ENCODE measurements around the gene C1QL2.

C1QL2 gene

DNA sequence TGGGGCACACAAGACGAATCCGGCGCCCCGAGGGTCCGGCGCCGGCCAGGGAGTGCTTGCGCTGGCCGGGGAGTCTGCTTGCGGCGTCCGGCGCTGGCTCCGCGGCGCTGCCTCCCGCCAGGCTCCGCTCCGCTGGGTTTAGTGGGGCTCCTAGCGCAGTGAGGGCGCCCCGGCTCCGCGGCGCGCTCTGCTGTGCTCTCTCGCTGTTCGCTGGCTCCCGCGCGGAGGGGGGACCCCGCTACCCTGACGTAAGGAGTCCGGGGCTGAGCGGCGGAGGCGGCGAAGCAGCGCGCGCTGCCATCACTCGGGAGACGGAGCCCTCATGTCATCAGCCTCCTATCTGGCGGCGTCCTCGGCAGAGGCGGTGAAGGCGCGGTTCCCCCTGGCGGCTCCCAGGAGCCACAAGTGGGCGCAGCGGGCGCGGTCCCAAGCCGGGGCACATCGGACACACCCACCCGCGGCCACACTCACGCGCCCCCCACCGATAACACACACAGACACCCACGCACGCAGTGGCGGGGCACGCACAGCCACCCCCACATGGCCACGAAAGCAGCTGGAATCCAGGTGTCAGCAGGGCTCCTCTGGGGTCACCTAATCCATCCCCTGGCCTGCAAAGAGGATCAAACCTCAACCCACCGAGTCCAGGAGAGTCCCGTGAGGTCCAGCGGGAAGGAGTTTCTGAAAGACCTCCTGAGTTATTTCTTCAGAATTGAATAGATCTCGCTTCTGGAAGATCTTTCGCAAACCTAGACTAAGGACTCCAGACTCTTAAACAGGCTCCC lies at the start of gene C1QL2:
TSS of gene C1QL2 (minus strand) at position 189 of the 785 bp plus-strand sequence. CDS start 482 bp downstream, outside the sequence.
- no peak for DNase-seq (ENCODE audit: low read depth)

DNA sequence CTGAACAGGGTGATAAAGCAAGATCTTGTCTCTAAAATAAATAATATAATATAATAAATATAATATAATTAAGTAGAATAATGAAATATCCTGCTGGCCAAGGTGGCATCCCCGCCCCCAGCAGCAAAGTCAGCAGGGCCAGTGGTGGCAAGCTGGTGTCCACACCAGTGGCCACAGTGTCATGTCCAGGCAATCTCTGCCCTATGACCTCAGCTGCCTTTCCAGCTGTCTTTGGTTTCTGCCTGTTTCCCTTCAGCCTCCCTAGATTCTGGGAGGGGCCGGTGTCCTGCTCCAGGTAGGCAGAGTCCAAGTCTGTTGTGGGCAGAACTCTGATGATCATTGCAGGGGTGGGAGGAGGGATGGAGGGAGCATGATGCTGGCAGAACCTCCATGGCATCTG lies 48.9 kb upstream of the C1QL2 start:
- no peak for DNase-seq (ENCODE audit: low read depth)

DNA sequence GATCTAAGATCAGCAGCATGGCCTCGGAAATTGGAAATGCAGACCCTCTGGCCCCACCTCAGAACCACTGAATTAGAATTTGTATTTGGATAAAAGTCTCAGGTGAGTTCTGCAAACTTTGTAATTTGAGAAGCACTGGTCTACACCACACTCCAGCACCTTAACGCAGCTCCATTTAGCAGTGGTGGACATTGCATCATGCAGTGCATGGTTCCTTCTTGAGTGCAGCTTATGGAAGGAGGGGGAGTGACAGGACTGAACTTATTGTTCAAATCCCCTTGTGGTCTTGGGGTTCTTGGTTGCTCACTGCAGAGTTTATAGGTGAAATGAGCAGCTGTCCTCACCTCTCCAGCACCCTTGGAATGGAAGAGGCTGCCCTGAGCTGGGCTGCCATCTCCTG lies 47.6 kb upstream of the C1QL2 start:
- DNase-seq (ENCODE audit: low read depth) = no peak

DNA sequence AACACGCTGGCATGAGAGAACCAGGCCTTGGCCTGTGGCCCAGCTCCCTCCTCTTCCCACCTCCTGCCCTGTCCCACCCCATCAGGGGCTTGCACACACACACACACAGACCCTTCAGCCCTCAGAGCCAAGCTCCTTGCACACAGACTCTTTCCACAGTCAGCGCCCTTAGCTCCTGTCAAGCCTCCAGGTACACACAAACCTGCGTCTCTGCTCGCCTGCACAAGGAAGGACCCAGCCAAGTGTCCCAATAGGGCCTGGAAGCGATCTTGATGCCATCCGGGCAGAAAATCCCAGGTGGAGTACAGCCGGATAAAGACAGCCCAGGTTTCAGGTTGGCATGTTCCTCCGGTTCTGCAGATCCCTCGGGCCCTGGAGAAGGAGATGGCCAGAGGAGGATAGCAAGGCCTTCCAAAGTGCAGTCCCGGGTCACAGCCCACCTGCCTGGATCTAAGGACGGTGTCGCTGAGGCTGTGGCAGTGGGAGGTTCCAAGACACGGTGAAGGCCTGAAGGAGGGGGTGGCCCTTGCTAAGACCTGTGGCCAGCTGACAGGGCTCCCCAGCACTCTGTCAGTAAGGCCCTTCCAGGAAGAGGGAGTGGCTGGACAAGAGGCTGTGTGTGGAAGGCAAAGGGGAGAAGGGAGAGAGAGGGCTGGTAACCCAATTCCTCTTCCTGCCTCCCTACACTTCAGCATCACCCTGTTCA lies 46.6 kb upstream of the C1QL2 start:
- DNase-seq (ENCODE audit: low read depth) = no peak

DNA sequence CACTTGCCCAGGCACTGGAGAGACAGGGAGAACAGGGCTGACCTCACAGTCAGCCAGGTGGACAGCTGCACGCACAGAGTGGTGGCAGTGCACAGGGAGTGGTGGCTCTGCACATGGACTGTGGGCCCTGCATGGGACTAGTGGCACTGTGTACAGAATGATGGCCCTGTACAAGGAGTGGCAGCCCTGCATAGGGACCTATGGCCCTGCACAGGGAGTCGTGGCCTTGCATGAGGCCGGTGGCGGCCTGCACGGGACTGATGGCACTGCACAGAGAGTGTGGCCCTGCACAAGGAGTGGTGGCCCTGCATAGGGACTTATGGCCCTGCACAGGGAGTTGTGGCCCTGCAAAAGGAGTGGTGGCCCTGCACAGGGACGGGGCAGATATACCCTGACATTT lies 46.0 kb upstream of the C1QL2 start:
- DNase-seq (ENCODE audit: low read depth) = no peak

DNA sequence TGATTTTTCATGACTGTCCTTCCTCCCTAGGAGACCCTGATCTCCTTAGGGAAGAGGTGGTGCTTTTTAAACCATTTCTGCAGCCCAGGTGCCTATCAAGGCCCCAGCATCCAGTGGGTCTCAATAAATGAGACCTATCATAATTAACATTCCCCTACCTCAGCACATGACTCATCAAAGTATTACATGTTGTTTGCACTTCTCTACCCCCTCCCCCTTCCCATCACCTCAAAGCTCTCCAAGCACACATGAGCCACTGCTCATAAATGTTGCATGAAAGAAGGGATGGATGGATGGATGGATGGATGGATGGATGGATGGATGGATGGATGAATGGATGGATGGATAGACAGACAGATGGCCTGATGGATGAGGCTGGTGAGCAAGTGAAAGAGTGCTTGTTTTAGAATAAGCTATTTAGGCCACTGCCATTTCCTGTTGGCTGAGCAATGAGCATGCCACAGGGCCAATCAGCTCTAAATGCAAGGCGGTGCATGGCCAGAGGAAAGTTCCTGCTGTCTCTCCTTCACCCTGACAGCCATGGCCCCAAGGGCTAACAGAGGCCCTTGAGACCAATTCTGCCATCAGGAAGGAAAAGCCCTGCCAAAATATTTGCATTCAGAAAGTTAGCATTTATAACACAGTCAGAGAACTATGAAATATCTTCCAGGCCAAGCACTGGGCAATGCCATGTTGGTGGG lies 44.2 kb upstream of the C1QL2 start:
- DNase-seq (ENCODE audit: low read depth) = no peak

DNA sequence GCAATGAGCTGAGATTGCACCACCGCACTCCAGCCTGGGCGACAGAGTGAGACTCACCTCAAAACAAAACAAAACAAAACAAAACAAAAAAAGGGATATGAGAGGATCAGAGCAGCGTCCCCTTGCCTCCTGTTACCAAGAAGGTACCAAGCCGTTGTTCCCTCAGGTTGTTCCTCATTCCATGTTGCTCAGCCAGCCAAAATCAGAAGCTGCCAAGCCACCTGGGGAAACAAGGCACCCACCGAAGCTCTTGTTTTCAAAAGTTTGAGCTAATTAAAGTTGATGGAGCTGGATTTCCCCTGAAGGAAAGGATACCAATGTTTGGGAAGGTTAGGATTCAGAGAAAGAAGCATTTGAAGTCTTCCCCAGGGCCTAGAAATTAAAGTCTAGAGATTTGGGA lies 43.3 kb upstream of the C1QL2 start:
- no peak for DNase-seq (ENCODE audit: low read depth)

DNA sequence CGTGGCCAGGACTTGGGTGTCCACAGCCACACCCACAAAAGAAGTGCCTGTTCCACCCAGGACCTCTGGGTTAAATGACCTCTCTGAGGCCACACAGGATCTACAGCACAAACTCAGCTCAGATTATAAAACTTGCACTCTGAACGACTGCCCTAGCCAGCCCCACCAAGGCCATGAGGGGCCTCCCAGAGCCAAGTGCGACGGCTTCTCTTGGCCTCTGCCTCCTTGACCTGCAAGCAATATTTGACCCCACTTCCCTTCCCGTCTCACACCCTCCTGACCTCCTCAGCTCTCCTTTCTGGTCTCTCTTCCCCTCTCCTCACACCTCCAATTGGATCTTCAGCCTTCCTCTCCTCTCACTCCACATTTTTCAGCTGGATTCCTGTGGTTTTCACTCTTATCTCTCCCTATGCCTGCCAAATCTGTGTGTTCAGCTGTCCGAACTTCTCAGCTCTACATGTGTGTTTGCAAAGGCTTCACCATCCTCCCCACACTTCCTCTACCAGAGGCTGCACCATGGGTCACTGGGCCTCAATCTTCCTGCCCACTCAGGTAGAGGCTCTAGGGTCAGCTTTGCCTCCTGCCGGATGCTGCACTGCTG lies 39.8 kb upstream of the C1QL2 start:
- no peak for DNase-seq (ENCODE audit: low read depth)

DNA sequence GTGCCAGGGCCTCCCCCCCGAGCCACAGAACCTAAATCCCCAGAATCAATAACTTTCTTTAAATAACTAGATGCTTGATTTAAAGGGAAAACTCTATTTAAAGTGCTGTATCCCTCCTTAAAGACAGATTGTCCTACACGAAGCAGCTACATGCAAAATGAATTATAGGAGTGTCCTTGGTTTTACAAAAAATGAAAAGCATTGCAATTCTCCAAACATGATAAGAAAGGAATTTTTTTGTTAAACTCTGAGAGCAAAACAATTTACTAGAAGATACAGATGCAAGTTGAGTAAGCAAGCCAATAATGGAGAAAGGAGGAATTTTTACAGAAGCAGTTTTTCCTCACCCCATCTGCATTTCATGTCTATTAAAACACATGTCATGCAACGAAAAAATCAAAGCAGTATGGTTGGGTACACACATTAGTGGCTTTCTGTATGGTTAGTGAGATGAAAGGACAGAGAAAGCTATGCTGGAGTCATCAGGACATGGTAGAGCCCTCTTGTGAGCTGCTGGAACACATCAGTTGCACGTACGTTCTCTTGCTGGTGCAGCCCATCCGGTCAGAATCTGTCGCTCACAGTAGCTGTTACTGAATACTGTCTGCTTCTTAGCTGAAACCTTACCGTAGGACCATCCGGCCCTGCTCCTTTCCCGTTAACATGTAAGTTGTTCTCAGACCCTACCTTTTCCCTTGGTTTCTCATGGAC lies 39.1 kb upstream of the C1QL2 start:
- DNase-seq (ENCODE audit: low read depth) = no peak

DNA sequence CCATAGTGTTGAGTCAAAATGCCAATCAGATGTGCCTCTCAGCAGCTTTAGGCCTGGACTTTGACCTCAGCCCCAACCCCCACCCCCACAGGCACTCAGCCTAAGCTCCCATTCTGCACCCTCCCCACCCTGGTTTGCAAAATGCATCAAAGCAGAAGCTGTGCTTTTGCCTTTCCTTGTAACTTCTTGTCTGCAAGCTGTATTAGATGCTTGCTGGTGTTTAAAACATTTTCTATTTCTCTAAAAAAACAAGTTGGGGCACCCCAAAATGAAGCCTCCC lies 38.5 kb upstream of the C1QL2 start:
- DNase-seq (ENCODE audit: low read depth) = no peak

DNA sequence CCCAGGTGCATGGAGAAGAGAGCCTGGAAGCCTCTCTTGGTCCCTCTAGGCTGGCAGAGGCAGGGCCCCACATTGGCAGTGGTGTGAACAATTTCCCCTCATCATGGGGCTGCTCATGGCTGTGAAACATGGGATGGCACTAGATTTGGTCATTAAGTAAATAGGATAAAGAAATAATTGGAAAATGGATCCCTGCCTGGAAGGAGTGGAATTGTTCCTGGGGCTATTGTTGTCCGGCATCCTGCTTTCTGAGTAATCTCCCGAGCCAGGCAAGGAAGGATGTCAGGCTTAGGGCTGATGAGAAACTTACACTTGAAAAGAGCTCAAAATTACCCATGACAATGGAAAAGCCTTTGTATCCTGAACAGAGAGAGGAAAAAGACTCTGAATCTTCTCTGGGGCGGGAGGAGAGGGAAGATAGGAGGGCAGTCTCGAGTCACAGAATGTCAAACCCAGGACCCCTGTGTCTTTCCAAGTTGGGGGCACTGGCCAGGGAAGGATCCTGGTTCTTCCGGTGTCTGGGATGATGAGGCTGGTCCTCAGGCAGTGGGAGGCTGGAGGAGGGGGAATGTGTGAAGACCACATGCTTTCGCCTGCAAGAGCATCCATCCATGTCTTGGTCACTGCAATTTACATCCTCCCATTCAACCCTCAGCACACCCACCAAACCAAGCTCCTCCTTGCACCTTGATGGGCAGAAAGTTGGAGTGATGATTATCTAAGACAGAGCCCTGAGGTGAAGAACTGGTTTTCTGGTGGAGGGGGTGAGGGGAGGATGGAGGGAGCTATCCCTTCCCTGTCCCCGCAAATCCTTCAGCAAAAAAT lies 38.0 kb upstream of the C1QL2 start:
- DNase-seq (ENCODE audit: low read depth) = no peak

DNA sequence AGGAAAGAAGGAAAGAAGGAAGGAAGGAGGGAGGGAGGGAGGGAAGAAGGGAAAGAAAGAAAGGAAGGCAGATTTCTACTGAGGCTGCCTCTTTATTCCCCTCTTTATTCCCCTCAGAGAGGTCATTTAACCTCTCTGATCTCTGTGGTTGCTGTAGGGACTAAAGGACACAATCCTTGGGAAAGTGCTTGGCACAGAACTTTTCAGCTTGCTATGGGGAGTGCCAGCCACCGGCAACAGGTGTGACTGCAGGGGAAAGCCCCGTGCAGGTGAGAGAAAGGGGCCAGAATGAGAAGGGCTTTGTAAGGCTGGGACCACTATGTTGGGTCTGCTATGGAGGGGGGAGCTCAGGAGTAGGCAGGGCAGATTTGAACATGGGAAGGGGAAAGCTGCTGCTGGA lies 37.3 kb upstream of the C1QL2 start:
- DNase-seq (ENCODE audit: low read depth) = no peak

DNA sequence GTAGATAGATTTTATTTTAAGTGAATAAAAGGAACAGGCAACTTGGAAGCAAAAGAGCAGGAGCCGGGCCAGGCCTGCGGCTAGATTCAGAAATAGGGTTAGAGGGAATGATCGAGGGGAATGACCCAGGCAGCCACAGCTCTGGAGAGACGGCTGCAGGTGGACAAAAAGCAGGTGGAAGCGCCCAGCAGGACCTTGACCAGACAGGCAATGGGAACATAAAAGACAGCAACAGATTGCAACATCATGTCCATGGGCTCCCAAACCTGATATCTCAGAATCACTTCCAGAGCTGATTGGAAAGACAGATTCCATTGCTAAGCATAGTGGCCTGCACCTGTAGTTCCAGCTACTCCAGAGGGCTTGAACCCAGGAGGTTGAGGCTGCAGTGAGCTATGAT lies 36.5 kb upstream of the C1QL2 start:
- DNase-seq (ENCODE audit: low read depth) = no peak

DNA sequence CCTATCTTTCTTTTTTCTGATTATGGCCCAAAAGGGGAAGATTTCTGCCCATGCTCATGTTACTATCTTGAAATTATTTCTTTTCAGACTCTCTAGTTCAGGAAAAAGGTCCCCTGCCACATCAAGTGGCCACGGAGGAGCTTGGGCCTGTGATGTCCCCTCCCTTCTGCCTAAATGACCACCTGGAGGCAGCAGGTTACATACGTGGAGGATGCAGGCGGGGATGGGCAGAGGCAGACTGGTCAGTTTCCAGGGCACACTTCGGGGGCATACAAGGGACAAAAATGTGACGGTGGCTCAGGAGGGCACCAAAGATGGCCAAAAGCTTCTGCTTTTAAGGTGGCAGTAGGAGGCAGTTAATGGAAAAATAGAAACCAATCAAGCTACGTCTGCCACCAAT lies 34.3 kb upstream of the C1QL2 start:
- DNase-seq (ENCODE audit: low read depth) = no peak

DNA sequence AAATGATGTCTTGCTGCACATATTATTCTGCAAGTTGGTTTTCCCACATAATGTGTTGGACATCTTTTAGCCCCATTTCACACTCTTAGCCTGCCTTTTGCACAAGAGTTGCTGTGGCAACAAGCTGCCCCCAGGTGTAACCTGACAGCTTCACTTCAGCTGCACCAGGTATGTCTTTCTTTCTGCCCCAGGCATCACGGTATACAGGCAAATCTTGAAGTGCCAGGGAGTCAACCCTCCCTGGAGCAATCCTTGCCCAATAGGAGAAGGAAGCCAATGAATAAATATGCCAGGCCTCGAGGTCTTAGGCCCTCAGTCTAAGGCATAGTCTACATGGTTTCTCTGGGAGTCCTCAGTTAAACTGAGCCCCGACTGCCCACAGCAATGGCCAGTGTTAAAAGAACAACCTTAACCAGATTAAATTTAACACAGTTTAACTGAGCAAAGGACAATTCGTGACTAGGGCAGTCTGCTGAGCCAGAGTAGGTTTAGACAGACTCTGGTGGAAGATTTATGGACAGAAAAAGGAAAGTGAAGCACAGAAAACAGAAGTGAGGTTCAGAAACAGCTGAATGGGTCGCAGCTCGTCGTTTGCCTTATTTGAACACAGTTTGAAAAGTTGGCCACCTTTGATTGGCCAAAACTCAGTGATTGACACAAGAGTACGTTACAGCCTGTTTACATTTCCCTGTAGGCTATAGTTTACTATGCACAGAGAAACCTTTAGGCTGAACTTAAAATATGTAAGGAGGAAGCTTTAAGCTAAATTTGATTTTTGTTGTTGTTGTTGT lies 32.0 kb upstream of the C1QL2 start:
- DNase-seq (ENCODE audit: low read depth) = no peak

DNA sequence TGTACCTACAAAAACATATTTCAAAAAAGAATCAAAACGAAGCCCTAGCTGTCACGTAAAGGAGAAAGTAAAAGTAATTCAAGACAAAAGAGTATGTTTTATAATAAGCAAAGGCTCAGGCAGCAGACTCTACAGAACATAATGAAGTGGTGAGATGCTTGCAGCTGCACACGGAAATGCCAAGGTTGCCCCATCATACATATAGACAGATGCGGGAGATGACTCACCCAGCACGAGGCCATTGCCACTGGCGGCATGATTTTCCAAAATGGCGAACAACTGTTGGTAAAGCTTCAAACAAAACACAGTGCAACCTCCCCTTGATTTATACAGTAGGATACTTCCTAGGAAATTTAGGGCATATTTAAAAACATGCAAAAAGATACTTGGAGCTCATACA lies 26.0 kb upstream of the C1QL2 start:
- DNase-seq (ENCODE audit: low read depth) = no peak

DNA sequence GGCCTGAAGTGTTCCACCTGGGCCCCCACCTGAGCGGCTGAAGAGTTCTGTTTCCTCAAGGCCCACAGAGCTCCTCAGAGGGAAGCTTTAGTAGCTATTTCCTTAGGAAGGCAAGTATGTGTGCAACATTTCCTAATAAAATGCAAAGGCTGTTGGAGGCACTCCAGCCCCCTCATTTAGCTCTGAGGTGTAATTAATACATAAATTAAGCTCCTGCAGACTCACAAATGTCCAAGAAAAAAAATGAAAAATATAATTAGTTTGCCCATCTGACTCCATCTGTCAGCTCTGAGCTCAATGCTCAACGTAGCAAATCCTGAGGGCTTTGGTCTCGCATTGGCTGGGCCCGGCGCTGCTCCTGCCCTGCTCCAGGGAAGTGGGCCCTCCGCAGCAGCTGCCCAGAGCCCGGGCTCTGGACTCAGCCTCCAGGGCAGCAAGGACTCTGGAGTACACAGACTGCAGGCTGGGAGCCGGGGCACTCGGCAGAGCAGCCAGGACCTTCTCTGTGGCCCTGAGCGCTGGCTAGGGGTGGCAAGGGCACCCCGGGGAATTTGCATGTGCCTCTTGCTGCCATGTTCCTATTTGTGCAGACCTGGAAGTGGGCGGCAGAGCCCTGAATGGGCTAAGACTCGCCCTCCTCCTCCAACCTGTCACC lies 23.4 kb upstream of the C1QL2 start:
- no peak for DNase-seq (ENCODE audit: low read depth)

DNA sequence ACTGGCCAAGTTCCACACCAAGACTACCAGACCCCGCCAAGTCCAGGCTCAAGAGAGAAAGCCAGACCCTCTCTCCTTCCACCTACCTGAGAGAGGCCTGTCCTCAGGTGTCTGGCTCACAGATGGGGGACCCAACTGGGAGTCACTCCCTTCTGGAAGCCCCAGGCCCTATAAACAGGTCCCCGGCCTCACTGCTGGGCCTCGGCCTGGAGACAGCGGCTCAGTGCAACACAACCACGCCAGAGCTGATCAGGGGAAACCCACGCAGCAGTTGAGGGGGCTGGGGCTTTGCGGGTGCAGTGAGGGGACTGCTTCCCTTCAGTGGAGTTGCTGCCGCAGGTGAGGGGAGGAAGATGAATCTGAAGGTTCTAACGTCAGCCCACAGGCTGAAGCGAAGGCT lies 22.8 kb upstream of the C1QL2 start:
- DNase-seq (ENCODE audit: low read depth) = no peak

DNA sequence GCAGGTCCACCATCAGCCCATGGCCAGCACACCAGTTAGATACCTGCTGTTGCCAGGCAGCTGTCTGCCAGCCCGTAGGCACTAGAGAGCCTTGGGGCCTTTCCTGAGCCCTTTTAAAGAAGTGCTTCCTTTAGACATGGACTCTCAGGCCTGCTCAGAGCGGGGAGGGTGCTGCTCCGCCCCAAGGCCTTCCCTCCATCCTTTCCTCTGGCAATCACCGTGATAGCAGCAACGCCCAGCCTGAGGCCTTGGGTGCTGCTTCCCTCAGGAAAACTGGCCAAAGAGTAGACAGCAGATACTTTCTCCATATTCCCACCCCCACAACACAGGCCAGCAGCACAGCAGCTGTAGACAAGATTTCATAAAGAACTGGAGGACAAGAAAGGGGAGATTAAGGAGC lies 22.3 kb upstream of the C1QL2 start:
- DNase-seq (ENCODE audit: low read depth) = no peak

DNA sequence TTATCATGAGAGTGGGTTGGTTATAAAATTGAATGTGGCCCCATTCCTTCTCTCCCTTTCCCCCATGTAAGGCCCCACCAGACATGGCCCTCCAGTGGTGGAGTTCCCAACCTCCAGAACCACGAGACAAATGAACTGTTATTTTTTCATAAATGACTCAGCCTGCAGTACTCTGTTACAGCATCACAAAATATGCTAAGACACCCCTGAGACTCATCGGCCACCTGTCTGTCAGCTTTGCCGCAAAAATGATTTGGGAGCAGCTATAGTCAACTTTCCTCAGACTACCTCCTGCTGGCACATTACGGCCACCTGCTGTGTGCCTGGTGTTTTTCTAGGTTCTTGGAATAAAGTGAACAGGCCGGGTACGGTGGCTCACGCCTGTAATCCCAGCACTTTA lies 21.4 kb upstream of the C1QL2 start:
- DNase-seq (ENCODE audit: low read depth) = no peak

Data from stimulated activated CD8-positive, alpha-beta memory T cell treated with anti-CD3 and anti-CD28 coated beads, Interleukin-12 subunit alpha, Interleukin-12 subunit beta, amount 100 ng/mL, for 4 hours (primary cell).